ENCODE measurements around the gene ATP5PF.
"Not testable (repeated sequence)": the region's sequence is repeated elsewhere in the genome, so short reads cannot be mapped to it uniquely, and the experiment has no call there.

Gene ATP5PF

GRCh38 chr21:25721987-25722386, 12.7 kb downstream of the ATP5PF start:
- no peak for DNase-seq

- DNase-seq: no peak
These were observed 17.1 kb downstream of the ATP5PF start for GRCh38 chr21:25717491-25718147.

- DNase-seq: not testable (repeated sequence)
These were observed 20.6 kb downstream of the ATP5PF start for GRCh38 chr21:25714066-25714465.

- no peak for DNase-seq
These were observed 24.2 kb downstream of the ATP5PF start for GRCh38 chr21:25710550-25710949.

GRCh38 chr21:25709684-25710265, 24.9 kb downstream of the ATP5PF start:
- no peak for DNase-seq

- no peak for DNase-seq
These were observed 26.1 kb downstream of the ATP5PF start for GRCh38 chr21:25708467-25709065.

GRCh38 chr21:25701529-25701928, 33.2 kb downstream of the ATP5PF start:
- no peak for DNase-seq

- no peak for DNase-seq
These were observed 34.0 kb downstream of the ATP5PF start for GRCh38 chr21:25700741-25701140.

GRCh38 chr21:25695461-25695860, 39.2 kb downstream of the ATP5PF start:
- DNase-seq: not testable (repeated sequence)

GRCh38 chr21:25691976-25692375, 42.7 kb downstream of the ATP5PF start:
- DNase-seq: no peak

GRCh38 chr21:25689226-25689625, 45.5 kb downstream of the ATP5PF start:
- no peak for DNase-seq

GRCh38 chr21:25688275-25689155, 46.2 kb downstream of the ATP5PF start:
- no peak for DNase-seq

GRCh38 chr21:25687787-25688186, 46.9 kb downstream of the ATP5PF start:
- DNase-seq: no peak

GRCh38 chr21:25682382-25682781, 52.3 kb downstream of the ATP5PF start:
- DNase-seq: no peak

- DNase-seq: no peak
These were observed 58.3 kb downstream of the ATP5PF start for GRCh38 chr21:25676451-25676850.
